ENCODE results near the gene RABL3. TPM values are rescaled to one million over a fixed set of nuclear protein-coding genes. Genes with fewer than 3 reads are reported as not detected.

The RABL3 gene
- total RNA-seq, 4 donors from 2014 or later: 9.1 to 54.6 (median 31.7) TPM

DNA sequence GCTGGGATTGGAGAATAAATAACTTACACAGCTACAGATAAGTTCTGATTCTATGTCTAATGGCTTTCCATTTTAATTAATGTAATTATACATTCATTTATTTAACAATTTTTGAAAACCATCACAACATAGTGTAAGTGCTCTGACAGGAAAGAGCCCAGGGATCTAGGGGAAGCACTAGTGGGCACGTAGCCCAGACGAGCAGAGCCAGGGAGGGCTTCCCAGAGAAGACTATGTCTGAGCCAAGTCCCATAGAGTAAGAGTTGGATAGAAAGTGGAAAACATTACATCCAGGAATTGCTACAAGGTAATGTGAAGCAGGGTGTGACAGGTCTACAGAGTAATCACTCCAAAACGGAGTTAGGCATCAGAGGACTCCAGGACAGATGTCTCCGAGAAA lies 57.4 kb downstream of the RABL3 start:
- H3K4me1 ChIP-seq: no peaks in the 10 kb centered on the region
- no peak for TF ChIP-seq POLR2A (IDR thresholded peaks at IDR 0.05)
- TF ChIP-seq, protein P1, sequence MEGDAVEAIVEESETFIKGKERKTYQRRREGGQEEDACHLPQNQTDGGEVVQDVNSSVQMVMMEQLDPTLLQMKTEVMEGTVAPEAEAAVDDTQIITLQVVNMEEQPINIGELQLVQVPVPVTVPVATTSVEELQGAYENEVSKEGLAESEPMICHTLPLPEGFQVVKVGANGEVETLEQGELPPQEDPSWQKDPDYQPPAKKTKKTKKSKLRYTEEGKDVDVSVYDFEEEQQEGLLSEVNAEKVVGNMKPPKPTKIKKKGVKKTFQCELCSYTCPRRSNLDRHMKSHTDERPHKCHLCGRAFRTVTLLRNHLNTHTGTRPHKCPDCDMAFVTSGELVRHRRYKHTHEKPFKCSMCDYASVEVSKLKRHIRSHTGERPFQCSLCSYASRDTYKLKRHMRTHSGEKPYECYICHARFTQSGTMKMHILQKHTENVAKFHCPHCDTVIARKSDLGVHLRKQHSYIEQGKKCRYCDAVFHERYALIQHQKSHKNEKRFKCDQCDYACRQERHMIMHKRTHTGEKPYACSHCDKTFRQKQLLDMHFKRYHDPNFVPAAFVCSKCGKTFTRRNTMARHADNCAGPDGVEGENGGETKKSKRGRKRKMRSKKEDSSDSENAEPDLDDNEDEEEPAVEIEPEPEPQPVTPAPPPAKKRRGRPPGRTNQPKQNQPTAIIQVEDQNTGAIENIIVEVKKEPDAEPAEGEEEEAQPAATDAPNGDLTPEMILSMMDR (IDR thresholded peaks at IDR 0.05): no peak
- H3K27ac ChIP-seq: no peak overlapping the region
- H3K36me3 ChIP-seq: no peaks in the 10 kb centered on the region
- H3K27me3 ChIP-seq: no peaks in the 10 kb centered on the region
- H3K9me3 ChIP-seq: no peaks in the 10 kb centered on the region
- intact Hi-C loops (cut with DNase I; ENCODE audit: low total_unique reads): no loop called here
- no peak overlapping the region for H3K4me3 ChIP-seq
- DNase-seq: no peak

GRCh38 chr3:120683671-120684301 lies 58.5 kb downstream of the RABL3 start:
- intact Hi-C loops (cut with DNase I; ENCODE audit: low total_unique reads): no loop called here

DNA sequence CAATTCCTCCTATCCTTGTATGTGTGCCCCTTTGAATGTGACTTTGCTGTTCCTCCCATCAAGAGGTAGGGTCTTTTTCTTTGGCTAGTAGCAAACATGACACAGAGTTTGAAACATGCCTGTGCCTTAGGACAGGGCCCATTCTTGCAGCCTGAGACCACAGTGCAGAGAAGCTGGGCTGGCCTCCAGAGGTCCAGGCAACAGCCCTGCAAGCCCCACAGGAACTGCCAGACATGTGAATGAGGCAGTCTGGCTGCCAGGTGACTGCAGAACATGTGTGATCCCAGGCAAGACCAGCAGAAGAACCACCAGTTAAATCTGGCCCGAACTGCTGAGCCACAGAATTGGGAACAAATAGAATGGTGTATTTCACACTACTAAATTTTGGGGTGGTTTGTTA lies 59.1 kb downstream of the RABL3 start:
- Histone ChIP-seq H3K4me1 (no peaks in the 10 kb centered on the region), H3K4me3 (no peak overlapping the region), H3K9me3 (no peaks in the 10 kb centered on the region), H3K27ac (no peak overlapping the region), H3K36me3 (no peaks in the 10 kb centered on the region), H3K27me3 (no peaks in the 10 kb centered on the region)
- DNase-seq: no peak
- TF ChIP-seq POLR2A (IDR thresholded peaks at IDR 0.05): no peak
- TF ChIP-seq, protein P1 (IDR thresholded peaks at IDR 0.05): no peak
- intact Hi-C loops (cut with DNase I; ENCODE audit: low total_unique reads): no loop called here

More at GRCh38 chr3:120683671-120684301, 58.5 kb downstream of the RABL3 start:
- Histone ChIP-seq H3K27ac (no peak overlapping the region), H3K36me3 (no peaks in the 10 kb centered on the region), H3K9me3 (no peaks in the 10 kb centered on the region), H3K4me3 (no peak overlapping the region), H3K4me1 (no peaks in the 10 kb centered on the region), H3K27me3 (no peaks in the 10 kb centered on the region)
- DNase-seq: no peak
- TF ChIP-seq POLR2A (IDR thresholded peaks at IDR 0.05): no peak
- TF ChIP-seq, protein P1 (IDR thresholded peaks at IDR 0.05): no peak

- no peaks in the 10 kb centered on the region for H3K4me1 ChIP-seq
- no peaks in the 10 kb centered on the region for H3K27me3 ChIP-seq
- H3K9me3 ChIP-seq: no peaks in the 10 kb centered on the region
- DNase-seq: no peak
- intact Hi-C loops (cut with DNase I; ENCODE audit: low total_unique reads): no loop called here
- TF ChIP-seq, protein P1 (IDR thresholded peaks at IDR 0.05): no peak
- TF ChIP-seq POLR2A (IDR thresholded peaks at IDR 0.05): no peak
- no peak within 1 kb of the TSS for H3K27ac ChIP-seq
- H3K36me3 ChIP-seq: no peaks in the 10 kb centered on the region
- no peak within 1 kb of the TSS for H3K4me3 ChIP-seq
Observed at GRCh38 chr3:120682095-120682681, 60.1 kb downstream of the RABL3 start, which contains the start of gene HGD. Gene HGD, minus strand, starts transcription at chr3:120682239. Its CDS starts 128 bp downstream, at chr3:120682111.

- Histone ChIP-seq H3K36me3 (no peaks in the 10 kb centered on the region), H3K4me1 (no peaks in the 10 kb centered on the region), H3K9me3 (no peaks in the 10 kb centered on the region), H3K27ac (no peak overlapping the region), H3K4me3 (no peak overlapping the region), H3K27me3 (no peaks in the 10 kb centered on the region)
- TF ChIP-seq, protein P1 (IDR thresholded peaks at IDR 0.05): no peak
- TF ChIP-seq POLR2A (IDR thresholded peaks at IDR 0.05): no peak
- no peak for DNase-seq
- intact Hi-C loops (cut with DNase I; ENCODE audit: low total_unique reads): no loop called here
Observed at GRCh38 chr3:120681506-120682038, 60.7 kb downstream of the RABL3 start.

All from uterus (tissue), 4 donors.